CD1c-positive myeloid dendritic cell (primary cell): ENCODE data around the gene CHRNA4.

ENCODE experiments used
- DNase-seq: peaks from one replicate; pipeline ENCODE4 v3.0.0-alpha.2; 2016; ENCODE audit errors: extremely low spot score

The CHRNA4 gene

DNA sequence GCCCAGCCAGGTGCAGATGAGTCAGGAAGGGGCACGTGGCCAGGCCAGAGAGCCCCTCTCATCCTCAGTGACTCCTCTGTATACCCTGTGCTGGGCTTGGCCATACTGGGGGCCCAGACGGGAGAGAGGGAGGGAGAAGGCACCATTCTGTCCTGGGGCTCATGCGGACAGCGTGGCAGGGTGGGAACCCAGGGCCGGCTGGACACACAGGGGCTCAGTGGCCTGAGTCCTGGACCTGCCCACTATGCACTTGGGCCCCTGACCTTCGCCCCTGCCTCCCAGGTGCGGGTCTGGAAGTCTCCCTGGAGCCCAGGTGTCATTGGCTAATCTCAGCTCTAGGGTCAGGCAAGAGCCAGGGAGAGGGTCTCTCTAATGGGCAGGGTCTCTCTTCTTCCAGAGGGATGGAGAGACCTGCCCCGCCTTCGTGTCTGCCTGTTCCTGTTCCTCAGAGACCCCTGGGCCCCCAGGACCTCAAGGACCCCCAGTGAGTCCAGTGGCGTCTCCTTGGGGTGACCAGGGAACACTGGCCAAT, 40.5 kb downstream of the CHRNA4 start:
- no peak for DNase-seq

- DNase-seq: no peak
Measured at GRCh38 chr20:63320041-63320511, 41.1 kb downstream of the CHRNA4 start.

- no peak for DNase-seq
Measured at GRCh38 chr20:63319164-63320040, 41.7 kb downstream of the CHRNA4 start.

GRCh38 chr20:63318391-63319163, 42.6 kb downstream of the CHRNA4 start:
- no peak for DNase-seq

DNA sequence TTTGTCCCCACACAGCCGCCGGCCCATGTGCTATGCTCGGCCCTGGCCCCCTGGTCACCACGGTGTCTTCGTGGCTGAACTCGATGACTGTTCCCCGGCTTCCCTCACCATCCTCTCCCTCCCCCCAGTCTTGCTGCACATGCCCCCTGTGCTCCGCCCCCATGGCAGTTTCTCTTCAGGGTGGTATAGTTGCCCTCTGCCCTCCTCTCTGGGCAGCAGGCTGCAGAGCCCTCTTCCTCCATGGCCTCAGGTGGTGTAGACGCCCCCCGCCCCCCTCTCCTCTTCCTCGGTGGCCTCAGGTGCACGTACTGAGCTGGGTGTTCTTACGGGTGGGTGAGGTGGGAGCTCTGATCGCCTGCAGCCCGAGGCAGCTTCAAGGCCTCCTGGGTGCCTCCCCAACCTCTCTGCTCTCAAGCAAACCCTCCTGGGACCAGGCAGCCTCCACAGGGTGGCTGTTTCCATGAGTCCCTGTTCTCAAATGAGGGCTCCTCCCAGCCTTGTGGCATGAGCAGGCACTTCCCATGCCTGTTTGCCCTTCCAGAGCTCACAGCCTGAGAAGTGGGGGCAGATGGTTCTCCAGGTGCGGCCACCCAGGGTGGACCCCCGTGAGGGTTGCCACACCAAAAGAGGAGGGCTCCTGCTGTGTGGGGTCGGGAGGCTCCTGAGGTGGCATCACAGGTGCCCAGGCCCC, 43.4 kb downstream of the CHRNA4 start:
- DNase-seq: no peak

DNA sequence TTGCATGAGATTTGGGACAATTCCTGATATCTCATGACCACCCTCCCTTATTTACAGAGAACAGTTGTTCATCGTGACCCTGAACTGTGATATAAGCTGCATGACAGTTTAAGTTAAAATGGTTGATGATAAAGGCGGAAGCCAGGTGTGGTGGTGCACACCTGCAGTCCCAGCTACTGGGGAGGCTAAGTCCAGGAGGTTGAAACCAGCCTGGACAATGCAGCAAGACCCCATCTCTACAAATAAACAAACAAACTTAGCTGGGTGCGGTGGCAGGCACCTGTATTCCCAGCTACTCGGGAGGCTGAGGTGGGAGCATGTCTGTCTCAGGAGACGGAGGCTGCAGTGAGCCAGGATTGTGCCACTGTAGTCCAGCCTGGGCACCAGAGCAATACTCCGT, 44.1 kb downstream of the CHRNA4 start:
- no peak for DNase-seq

DNA sequence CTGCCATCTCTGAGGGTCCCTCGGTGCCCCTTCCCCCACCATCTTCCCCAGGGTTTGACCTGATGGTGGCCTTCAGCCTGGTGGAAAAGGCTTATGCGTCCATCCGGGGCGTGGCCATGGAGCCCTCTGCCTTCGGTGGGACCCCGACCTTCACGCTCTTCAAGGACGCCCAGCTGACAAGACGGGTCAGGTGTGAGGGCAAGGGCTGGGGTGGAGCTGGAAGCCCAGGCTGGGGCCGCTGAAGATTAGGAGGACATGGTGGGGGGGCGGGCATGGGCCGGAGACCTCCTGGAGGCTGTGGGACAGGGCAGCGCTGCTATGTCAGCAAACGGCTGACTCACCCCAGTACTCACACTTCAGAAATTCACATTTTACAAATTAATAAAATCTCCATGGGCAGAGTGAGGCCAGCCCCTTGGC, 44.6 kb downstream of the CHRNA4 start:
- no peak for DNase-seq

- no peak for DNase-seq
Measured at GRCh38 chr20:63315731-63316491, 45.2 kb downstream of the CHRNA4 start.

- no peak for DNase-seq
Measured at GRCh38 chr20:63315240-63315689, 45.9 kb downstream of the CHRNA4 start.

- DNase-seq: no peak
Measured at GRCh38 chr20:63314566-63315239, 46.4 kb downstream of the CHRNA4 start.

DNA sequence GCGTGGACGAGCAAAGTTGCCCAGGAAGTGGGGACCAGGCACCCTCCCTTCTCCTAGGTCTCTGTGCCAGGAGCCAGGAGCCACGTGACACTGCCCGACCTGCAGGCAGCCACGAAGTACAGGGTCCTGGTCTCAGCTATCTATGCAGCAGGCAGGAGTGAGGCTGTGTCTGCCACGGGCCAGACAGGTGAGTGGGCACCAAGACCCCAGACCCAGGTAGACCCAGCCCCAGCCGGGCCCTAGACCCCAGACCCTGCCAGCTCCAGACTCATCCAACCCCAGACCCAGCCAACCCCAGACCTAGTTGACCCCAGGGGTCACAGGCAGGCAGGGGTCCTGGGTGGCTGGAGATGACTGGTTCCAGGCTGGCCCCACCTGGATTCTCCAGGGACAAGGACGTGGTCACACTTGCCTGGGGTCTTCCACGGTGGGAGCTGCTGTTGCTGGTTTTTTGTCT, 47.1 kb downstream of the CHRNA4 start:
- DNase-seq: no peak

GRCh38 chr20:63313349-63314014, 47.7 kb downstream of the CHRNA4 start:
- no peak for DNase-seq

DNA sequence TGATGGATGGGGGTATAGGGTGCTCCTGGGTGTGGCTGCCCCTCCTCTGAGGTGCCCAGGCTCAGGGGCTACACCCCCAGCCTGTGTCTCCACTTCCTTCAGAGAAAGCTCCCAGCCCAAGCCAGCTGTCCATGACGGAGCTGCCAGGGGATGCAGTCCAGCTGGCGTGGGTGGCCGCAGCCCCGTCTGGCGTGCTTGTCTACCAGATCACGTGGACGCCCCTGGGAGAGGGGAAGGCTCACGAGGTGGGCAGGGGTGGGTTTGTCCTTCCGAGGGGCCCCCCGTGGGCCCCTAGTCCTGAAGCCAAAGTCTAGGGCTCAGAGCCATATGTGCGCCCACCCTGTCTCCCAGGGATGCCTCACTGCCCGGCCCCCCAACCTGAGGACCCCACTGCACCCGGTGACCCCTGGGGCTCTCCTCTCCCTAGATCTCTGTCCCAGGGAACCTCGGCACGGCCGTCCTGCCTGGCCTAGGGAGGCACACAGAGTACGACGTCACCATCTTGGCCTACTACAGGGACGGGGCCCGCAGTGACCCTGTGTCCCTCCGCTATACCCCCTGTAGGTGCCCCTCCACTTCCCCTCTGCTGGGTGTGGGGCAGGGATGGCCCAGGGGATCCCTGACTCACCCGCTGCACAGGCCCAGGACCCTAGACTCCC, 48.3 kb downstream of the CHRNA4 start:
- DNase-seq: no peak

DNA sequence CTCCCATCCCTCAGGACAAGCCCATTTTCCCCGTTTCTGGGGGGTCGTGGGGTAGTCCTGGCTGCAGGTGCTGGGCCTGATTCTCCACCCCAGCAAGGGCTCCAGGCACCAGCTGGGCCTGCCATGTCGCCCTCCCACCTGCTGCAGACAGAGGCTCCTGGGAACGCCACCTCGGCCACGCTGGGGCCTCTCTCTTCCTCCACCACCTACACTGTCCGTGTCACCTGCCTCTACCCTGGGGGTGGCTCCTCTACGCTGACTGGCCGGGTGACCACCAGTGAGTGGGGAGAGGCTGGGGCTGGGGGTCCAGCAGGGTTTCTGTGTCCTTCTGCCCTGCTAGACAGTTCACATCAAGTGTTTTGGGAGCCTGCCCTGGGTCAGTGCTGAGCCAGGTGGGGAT, 48.9 kb downstream of the CHRNA4 start:
- DNase-seq: no peak

- no peak for DNase-seq
Measured at GRCh38 chr20:63311833-63312243, 49.3 kb downstream of the CHRNA4 start.

- no peak for DNase-seq
Measured at GRCh38 chr20:63311186-63311832, 49.8 kb downstream of the CHRNA4 start.

DNA sequence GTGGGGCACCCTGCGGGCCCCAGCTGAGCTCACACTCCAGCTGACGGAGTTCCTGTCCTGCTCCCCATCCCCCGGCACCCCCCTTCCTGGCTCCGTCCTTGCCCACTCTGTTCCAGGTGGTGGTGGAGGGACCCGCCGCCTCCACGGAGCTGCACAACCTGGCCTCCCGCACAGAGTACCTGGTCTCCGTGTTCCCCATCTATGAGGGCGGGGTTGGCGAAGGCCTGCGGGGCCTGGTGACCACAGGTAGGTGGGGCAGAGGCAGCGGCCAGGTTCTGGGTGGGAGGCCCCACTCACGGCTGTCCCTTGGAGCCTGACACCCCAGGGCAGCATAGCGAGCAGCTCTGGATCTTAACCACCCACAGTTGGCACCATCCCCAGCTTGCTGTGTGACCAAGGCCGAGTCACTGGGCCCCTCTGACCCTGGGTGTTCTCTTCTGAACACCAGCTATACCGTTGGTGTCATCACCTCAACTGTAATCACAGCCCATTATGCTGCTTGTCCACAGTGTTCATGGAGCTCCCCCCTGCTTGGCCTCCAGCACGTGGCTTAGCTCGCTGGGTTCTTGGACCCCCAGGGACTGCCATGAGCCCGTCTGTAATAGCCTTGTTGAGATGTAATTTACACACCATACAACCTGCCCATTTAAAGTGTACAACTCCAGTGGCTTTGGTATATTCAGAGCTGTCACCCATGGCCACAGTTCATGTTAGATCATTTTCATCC, 50.7 kb downstream of the CHRNA4 start:
- no peak for DNase-seq
